Erythroblast (primary cell): ENCODE measurements around the gene TNNI3K.

Source experiments
- DNase-seq, 2 experiments: peaks; one replicate each; lab custom pipeline; 2025; lab: John Stamatoyannopoulos, UW
- GATA1 ChIP-seq: IDR thresholded peaks from 2 replicates; pipeline ENCODE4 v1.6.1; 2011; ENCODE audit warnings: low read depth, mild to moderate bottlenecking, control low read depth, low read length, moderate library complexity
- POLR2A ChIP-seq: IDR thresholded peaks from 2 replicates; pipeline ENCODE4 v1.6.1; 2011; ENCODE audit warnings: mild to moderate bottlenecking, low read length

The TNNI3K gene, protein sequence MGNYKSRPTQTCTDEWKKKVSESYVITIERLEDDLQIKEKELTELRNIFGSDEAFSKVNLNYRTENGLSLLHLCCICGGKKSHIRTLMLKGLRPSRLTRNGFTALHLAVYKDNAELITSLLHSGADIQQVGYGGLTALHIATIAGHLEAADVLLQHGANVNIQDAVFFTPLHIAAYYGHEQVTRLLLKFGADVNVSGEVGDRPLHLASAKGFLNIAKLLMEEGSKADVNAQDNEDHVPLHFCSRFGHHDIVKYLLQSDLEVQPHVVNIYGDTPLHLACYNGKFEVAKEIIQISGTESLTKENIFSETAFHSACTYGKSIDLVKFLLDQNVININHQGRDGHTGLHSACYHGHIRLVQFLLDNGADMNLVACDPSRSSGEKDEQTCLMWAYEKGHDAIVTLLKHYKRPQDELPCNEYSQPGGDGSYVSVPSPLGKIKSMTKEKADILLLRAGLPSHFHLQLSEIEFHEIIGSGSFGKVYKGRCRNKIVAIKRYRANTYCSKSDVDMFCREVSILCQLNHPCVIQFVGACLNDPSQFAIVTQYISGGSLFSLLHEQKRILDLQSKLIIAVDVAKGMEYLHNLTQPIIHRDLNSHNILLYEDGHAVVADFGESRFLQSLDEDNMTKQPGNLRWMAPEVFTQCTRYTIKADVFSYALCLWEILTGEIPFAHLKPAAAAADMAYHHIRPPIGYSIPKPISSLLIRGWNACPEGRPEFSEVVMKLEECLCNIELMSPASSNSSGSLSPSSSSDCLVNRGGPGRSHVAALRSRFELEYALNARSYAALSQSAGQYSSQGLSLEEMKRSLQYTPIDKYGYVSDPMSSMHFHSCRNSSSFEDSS

GRCh38 chr1:74235153-74235552 is at the start of gene TNNI3K:
Gene TNNI3K (plus strand): TSS chr1:74235387. CDS start chr1:74235452, 65 bp downstream.
- no peak for DNase-seq
- TF ChIP-seq GATA1 (no peak), POLR2A (no peak)

DNA sequence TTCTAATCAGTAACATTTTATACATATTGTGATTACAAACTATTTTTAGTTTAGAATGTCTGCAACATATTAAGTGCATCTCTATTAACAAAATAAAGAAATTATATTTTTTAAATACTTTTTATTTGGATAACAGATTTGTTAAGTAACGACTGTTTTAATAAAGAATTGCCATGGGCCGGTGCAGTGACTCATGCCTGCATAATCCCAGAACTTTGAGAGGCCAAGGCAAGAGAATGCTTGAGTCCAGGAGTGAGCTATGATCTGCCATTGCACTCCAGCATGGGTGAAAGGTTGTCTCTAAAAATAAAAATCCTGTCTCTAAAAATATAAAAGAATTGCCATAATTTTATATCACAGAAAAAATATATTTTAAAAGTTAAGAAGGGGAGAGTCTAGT is 41.3 kb upstream of the TNNI3K start:
- no peak for TF ChIP-seq POLR2A
- TF ChIP-seq GATA1 = no peak
- no peak for DNase-seq

DNA sequence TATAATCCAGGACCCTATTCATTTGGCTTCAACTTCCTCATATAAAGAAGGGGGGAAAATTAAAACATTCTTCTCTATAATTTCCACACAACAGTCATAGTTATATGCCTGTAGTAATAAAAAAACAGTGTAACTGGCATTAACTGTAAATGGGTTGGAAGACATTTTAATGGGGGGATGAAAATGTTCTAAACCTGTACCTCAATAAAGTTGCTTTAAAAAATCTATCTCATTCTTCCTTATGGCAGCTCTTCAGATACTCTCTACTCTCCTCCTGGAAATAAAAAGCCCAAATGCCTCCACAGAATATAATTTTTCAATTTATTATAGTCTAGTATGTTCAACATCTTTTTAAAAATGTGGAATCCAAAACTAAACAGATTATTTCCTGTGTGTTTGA is 39.8 kb upstream of the TNNI3K start:
- TF ChIP-seq POLR2A (no peak), GATA1 (no peak)
- DNase-seq = no peak

DNA sequence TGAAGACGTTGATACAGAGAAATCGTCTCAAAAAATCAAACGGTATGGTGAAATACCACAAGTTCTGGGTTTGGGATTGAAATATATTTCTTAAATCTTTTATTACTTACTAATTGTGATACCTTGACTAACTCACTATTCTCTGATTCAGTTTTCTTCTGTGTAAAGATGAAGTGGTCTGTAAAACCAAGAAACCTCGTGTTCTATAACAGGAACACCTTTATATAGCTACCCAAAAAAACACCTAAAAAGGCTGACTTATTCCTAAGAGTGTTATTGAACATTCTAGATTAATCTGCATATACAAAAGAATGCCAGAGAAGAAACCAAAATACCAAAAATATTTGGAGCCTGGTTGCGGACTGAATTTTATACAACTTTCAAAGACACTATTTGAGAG is 37.9 kb upstream of the TNNI3K start:
- TF ChIP-seq POLR2A (no peak), GATA1 (no peak)
- no peak for DNase-seq

- TF ChIP-seq GATA1 (no peak), POLR2A (peak; percentile 92)
- DNase-seq = peak; percentile 95 to 97
Observed at GRCh38 chr1:74197657-74198552, 37.3 kb upstream of the TNNI3K start, which contains the start of the genes FPGT and LRRIQ3. Gene FPGT (plus strand): TSS chr1:74198242. CDS start chr1:74198279, 37 bp downstream. Gene LRRIQ3 (minus strand): TSS chr1:74198176. CDS start chr1:74183684, 14,492 bp downstream.

DNA sequence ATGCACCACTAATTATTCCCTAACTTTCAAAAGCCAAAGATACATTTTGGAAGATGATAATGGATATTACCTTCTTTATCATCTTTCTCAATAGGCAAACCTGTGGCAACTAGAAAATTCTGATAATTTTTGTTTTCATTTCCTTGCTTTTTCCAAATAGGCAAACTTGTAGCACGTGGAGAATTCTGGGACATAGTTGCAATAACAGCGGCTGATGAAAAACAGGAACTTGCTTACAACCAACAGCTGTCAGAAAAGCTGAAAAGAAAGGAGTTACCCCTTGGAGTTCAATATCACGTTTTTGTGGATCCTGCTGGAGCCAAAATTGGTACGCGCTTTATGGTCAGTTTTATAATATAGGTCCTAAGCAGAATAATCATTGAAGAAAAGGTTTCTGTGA is 35.7 kb upstream of the TNNI3K start:
- DNase-seq = peak in 1 of 2 experiments; percentile 7
- no peak for TF ChIP-seq GATA1
- TF ChIP-seq POLR2A = no peak

- TF ChIP-seq GATA1 = no peak
- TF ChIP-seq POLR2A = no peak
- no peak for DNase-seq
Observed at GRCh38 chr1:74205266-74205665, 29.9 kb upstream of the TNNI3K start.

GRCh38 chr1:74215229-74215628 is 20.0 kb upstream of the TNNI3K start:
- DNase-seq = no peak
- TF ChIP-seq POLR2A (no peak), GATA1 (no peak)

GRCh38 chr1:74222701-74223100 is 12.5 kb upstream of the TNNI3K start:
- no peak for TF ChIP-seq GATA1
- TF ChIP-seq POLR2A = no peak
- DNase-seq = no peak

DNA sequence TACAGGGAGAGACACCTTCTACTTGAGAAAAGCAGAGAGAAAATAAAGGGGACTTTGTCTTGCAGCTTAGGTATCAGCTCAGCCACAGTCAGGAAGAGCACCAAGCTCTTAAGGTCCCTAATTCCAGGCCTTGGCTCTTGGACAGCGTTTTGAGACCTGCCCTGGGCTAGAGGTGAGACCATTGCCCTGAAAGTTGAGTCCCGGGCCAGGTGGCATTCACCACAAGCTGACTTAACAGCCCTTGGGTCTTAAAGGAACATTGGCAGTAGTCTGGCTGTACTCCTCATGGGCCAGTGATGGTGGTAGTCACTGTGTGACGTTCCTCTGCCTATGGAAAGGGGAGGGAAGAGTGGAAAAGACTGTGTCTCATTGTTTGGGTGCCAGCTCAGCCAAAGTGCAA is 11.7 kb upstream of the TNNI3K start:
- no peak for TF ChIP-seq POLR2A
- no peak for TF ChIP-seq GATA1
- no peak for DNase-seq

- DNase-seq = no peak
- TF ChIP-seq POLR2A = no peak
Observed at GRCh38 chr1:74236440-74236839, 1.3 kb downstream of the TNNI3K start.

- TF ChIP-seq POLR2A = no peak
- TF ChIP-seq GATA1 = no peak
- no peak for DNase-seq
Observed at GRCh38 chr1:74237035-74237434, 1.8 kb downstream of the TNNI3K start.

GRCh38 chr1:74237787-74238186 is 2.6 kb downstream of the TNNI3K start:
- DNase-seq = no peak
- no peak for TF ChIP-seq POLR2A
- TF ChIP-seq GATA1 = no peak
